ENCODE measurements around the gene TMEM30B.

DNA sequence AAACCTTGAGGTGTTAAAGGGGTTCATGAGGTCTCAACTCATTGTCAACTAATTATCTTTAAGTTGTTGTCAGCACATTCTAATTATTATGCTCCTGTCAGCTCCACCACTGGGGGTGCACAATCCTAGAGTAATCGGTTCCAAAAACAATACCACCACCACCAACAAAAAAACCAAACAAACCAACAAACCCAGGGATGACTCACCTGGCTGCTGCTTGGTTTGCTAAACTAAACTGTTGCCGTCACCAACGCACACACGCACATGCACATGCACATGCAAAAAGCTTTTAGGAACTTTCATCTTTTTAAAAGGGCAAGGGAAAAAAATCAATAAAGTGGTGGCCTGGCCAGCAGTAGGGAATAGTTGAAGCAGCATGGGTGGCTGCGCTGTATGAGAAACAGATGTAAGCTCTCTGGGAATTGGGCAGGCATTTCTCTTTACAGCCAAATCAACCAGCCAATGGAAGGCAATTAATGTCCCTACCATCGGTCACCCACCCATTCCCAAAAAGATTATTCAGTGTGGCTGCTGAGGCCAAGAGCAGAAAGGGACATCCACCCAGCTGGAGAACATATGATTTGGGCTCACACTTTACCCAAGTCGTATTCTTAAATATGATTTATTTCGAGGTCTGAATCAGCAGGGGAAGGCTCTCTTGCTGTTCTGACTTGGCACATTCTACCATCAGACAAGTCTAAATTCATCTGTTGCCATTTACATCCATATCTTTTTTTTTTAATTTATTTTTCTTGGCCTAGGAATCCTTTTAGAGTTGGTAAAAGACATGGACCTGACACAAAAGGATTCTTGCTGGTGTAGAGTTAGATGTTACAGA is 20.0 kb downstream of the TMEM30B start:
- TF ChIP-seq POLR2A (IDR thresholded peaks at IDR 0.05) (no peak), EP300 (IDR thresholded peaks at IDR 0.05) (no peak)
- TF ChIP-seq, protein P1, sequence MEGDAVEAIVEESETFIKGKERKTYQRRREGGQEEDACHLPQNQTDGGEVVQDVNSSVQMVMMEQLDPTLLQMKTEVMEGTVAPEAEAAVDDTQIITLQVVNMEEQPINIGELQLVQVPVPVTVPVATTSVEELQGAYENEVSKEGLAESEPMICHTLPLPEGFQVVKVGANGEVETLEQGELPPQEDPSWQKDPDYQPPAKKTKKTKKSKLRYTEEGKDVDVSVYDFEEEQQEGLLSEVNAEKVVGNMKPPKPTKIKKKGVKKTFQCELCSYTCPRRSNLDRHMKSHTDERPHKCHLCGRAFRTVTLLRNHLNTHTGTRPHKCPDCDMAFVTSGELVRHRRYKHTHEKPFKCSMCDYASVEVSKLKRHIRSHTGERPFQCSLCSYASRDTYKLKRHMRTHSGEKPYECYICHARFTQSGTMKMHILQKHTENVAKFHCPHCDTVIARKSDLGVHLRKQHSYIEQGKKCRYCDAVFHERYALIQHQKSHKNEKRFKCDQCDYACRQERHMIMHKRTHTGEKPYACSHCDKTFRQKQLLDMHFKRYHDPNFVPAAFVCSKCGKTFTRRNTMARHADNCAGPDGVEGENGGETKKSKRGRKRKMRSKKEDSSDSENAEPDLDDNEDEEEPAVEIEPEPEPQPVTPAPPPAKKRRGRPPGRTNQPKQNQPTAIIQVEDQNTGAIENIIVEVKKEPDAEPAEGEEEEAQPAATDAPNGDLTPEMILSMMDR (IDR thresholded peaks at IDR 0.05) = no peak

Data from suprapubic skin (tissue), 3 donors.